GM12873 (cell line): ENCODE measurements around the gene TALDO1.

ENCODE experiments used
- TF ChIP-seq, protein P1 (sequence below): IDR thresholded peaks from 2 replicates; pipeline ENCODE4 v1.5.1; 2012; ENCODE audit warnings: low read depth, mild to moderate bottlenecking, moderate library complexity, low read length, control low read depth; ENCODE audit not compliant: insufficient read depth; ENCODE audit errors: missing control alignments

TALDO1 gene

DNA sequence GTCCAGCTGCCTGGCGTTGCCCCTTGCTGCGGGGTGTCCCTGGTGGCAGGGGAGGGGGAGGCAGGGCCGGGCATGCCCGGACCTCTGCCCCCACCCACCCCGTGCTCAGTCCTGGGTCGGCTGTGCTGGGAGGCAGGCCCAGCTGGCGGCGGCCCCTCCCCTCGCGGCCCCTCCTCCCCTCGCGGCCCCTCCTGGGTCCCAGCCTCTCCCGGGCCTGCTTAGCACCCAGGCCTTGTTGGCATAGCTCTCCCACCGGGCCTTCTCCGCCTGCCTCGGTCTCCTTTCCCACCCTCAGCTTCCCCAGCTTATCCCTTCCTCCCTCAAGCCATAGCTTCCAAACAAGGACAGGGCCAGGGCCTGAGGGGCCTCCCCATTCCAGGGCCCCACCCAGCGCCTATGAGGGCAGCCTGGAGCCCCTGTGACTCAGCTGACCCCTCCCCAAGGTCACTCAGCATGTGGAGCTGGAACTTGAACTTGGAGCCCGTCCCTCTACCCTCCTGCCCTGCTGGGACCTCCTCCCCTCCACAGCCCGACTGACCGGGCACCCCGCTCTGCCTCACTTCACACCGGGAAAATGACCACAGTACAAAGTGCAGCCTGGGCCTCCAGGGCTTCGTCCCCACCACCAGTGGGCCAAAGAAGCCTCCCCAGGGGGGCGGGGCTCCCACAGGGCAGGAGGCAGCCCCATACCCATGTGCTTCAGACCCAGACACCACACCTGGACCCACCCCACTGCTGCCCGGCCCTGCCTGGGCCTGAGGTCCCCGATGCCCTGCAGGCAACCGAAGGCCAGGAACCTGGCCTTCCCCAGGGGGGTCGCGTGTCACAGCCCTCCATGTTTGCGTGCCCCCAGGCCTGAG is 40.1 kb upstream of the TALDO1 start:
- TF ChIP-seq, protein P1, sequence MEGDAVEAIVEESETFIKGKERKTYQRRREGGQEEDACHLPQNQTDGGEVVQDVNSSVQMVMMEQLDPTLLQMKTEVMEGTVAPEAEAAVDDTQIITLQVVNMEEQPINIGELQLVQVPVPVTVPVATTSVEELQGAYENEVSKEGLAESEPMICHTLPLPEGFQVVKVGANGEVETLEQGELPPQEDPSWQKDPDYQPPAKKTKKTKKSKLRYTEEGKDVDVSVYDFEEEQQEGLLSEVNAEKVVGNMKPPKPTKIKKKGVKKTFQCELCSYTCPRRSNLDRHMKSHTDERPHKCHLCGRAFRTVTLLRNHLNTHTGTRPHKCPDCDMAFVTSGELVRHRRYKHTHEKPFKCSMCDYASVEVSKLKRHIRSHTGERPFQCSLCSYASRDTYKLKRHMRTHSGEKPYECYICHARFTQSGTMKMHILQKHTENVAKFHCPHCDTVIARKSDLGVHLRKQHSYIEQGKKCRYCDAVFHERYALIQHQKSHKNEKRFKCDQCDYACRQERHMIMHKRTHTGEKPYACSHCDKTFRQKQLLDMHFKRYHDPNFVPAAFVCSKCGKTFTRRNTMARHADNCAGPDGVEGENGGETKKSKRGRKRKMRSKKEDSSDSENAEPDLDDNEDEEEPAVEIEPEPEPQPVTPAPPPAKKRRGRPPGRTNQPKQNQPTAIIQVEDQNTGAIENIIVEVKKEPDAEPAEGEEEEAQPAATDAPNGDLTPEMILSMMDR = peak; percentile 11

DNA sequence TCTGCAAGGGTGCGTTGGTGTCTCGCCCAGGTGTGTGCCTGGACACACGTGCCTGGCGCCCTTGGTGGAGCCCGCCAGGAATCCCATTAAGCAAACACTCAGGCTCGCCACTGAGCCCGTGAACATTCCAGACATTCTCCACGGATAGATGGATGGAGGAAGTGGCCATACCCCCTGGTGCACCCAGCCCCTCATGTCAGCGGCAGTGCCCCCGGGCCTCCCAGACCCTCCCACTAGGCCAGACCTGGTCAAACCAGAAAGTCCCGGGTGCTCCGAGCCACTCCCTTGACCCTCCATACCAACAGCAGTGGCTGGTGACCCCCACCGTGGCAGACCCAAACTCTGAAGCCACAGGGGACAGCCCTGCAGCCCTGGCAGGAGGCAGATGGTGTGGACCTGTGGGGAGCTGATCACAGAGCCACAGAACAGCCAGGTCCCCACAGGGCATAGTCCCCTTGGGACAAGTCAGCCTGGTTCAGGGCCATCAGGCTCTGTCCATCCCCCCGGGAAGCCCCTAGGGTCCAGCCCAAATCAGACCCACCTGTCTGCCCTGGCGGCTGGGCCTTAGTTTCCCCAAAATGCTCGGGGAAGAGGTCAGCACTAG is 39.3 kb upstream of the TALDO1 start:
- TF ChIP-seq, protein P1 = no peak

DNA sequence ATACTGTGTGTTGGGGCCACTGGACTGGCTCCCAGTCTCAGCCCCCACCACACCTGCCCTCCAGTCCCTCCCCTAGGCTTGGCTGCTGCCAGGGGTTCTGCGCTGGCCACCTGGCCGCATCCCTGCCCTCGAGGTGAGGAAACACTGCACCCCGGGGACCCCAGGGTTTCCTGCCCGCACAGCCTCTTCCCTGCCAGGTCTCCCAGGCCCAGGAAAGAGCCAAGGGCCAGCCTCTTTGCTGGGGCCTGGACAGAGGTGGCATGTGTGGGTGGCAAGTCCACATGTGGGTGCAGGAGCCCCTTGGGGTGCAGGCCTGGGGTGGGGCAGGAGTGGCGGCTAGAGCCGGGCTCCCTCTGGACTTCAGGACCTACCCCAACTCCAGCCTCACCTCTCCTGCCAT is 38.8 kb upstream of the TALDO1 start:
- TF ChIP-seq, protein P1 = no peak

DNA sequence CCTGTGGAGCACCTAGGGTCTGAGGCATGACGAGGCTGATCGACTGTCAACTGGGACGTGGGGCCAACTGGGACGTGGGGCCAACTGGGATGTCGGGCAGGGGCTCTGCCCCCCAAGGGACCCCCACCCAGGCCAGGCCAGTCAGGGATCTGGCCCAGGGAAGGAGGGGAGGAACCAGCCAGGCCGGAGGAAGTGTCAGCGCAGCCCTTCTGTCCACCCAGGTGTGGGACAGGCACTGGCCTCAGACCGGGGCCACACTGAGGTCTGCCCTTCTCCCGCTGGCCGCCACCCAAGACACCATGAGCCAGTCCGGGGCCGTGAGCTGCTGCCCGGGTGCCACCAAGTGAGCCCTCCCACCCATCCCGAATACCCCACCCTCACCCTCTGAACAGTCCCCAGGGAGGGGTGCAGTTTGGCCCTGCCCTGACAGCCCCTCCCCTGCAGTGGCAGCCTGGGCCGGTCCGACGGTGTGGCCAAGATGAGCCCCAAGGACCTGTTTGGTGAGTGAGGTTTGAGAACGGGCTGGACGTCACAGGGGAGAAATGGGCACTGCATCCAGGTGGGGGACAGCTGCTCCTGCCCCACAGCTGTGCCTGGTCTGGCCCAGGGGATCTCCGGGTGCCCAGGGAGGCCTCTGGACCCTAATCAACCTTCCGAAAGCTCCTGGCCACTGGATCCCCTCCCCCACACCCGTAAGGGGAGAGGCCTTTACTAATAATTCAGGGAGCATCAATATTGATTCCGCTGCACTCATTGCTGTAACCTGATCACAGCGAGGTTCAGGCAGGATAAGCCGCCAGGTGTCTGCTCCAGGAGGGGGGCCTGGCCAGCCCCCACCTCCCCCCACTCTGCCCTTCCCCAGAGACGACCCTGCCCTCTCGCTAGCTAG is 37.9 kb upstream of the TALDO1 start:
- TF ChIP-seq, protein P1 = no peak

DNA sequence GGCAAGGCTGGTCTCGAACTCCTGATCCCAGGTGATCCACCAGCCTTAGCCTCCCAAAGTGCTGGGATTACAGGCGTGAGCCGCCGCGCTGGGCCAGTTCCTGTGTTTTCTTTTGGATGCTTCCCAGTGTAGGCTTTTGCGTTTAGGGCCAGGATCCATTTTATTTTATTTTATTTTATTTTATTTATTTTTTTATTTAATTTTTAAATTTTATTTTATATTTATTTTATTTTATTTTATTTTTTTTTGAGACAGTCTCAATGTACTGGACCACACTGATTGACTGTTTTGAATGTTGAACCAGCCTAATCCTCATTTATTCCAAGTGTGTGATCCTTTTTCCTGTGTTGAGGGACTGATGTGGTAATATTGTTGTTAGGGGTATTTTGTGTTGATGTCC is 32.8 kb upstream of the TALDO1 start:
- TF ChIP-seq, protein P1 = no peak

DNA sequence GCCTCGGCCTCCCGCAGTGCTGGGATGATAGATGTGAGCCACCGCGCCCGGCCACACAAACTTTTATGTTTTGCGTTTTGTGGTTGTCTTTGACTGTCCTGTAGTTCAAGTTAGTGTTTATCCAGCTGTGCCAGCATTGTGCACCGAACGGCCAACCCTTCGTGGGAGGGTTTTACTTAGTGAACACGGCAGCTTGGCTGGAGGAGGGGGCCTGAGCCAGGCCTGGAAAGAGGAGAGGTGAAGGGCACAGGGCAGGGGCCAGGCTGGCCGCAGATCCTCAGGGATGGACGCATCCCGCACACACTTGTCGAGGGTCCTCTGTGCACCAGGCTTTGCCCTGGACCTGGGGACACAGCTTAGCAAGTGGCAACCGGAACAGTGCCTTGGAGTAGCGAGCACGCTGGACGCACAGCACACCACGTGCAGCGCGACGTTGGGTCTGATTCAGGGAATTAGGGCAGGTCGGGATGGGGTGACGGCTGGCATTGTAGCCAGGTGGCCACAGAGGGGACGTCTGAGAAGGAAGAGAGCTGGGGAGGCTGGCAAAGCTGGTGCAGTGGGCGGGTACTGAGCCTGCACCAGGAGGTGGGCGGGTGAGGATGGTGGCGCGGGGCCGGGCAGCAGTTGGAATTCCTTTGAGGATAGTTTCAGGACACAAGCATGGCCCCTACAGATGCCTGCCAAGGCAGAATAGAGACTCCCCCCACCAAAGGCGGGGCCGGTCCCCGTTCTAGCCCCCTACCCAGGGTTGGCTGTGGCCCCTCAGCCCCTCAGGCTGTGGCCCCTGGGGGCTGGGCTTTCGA is 27.8 kb upstream of the TALDO1 start:
- TF ChIP-seq, protein P1 = no peak
